Thoracic aorta (tissue), 2 donors: ENCODE measurements around the gene GAB2. TPM values are rescaled to one million over a fixed set of nuclear protein-coding genes. Genes with fewer than 3 reads are reported as not detected.

Source experiments
- ATAC-seq: fragments of 150-250 bp; one replicate; pipeline ENCODE4 v1.8.0; 2017; ENCODE audit warnings: low read depth; ENCODE audit not compliant: insufficient number of reproducible peaks, low FRiP score
- DNase-seq: peaks from one replicate; pipeline ENCODE4 v3.0.0-alpha.2; 2020; ENCODE audit warnings: low spot score
- H3K27ac ChIP-seq, 2 donors: fragments of 200-600 bp; sonication (generic); 1 replicate in 1 of 2; 2 replicates in 1 of 2; pipeline ENCODE4 v1.5.1; 2016; ENCODE audit warnings: mild to moderate bottlenecking in 2 of 2, moderate library complexity in 2 of 2
- H3K27me3 ChIP-seq: fragments of 200-600 bp; sonication (generic); replicated peaks from 2 replicates; pipeline ENCODE4 v1.6.0; 2016; ENCODE audit warnings: mild to moderate bottlenecking; ENCODE audit not compliant: insufficient read depth
- H3K36me3 ChIP-seq: fragments of 200-600 bp; sonication (generic); one replicate; pipeline ENCODE4 v1.5.1; 2016
- H3K4me1 ChIP-seq, 2 donors: fragments of 200-600 bp; sonication (generic); 1 replicate in 1 of 2; 2 replicates in 1 of 2; pipeline versions ENCODE4 v1.5.1 to v1.6.0; 2016; ENCODE audit warnings: low read depth in 2 of 2, mild to moderate bottlenecking in 1 of 2; ENCODE audit not compliant: control insufficient read depth in 1 of 2
- H3K4me3 ChIP-seq: fragments of 200-600 bp; sonication (generic); 2 replicates; pipeline ENCODE4 v1.5.1; 2016; ENCODE audit warnings: mild to moderate bottlenecking
- H3K9me3 ChIP-seq: fragments of 200-600 bp; sonication (generic); 2 replicates; pipeline ENCODE4 v1.5.1; 2016
- CTCF ChIP-seq: fragments of 200-600 bp; sonication (generic); IDR thresholded peaks from one replicate; pipeline ENCODE4 v1.5.1; 2019; ENCODE audit warnings: antibody characterized with exemption
- total RNA-seq, 2 donors: library from RNA; depleted of rRNA; stranded (reverse); fragments of >200 nt; gene quantifications; one replicate each; pipeline versions ENCODE4 v1.1.0 to v1.2.3, GENCODE V29; 2016

GAB2 gene
- total RNA-seq, 2 donors from 2014 or later, result 65.4 to 91.5 TPM

GRCh38 chr11:78423241-78423640 is 5.6 kb upstream of the GAB2 start:
- DNase-seq (no peak), ATAC-seq (no peak)
- Histone ChIP-seq H3K4me3 (no peak overlapping the region), H3K9me3 (no peaks in the 10 kb centered on the region), H3K36me3 (no peaks in the 10 kb centered on the region), H3K27ac (no peak overlapping the region), H3K27me3 (no peaks in the 10 kb centered on the region), H3K4me1 (peaks cover 23 to 45% of the 10 kb centered on the region in 2 donors)
- no peak for TF ChIP-seq CTCF

- no peaks in the 10 kb centered on the region for H3K9me3 ChIP-seq
- H3K4me1 ChIP-seq, result peaks cover 23 to 47% of the 10 kb centered on the region in 2 donors
- peak overlapping the region; percentile 92 for H3K4me3 ChIP-seq
- no peaks in the 10 kb centered on the region for H3K36me3 ChIP-seq
- DNase-seq, result peak; percentile 73
- TF ChIP-seq CTCF, result no peak
- no peaks in the 10 kb centered on the region for H3K27me3 ChIP-seq
- H3K27ac ChIP-seq, result peak overlapping the region; percentile 90
- ATAC-seq, result no peak
These were observed 3.2 kb upstream of the GAB2 start for GRCh38 chr11:78420796-78421209.

GRCh38 chr11:78420255-78420764 is 2.7 kb upstream of the GAB2 start:
- H3K4me3 ChIP-seq, result peak overlapping the region; percentile 92
- DNase-seq, result no peak
- H3K9me3 ChIP-seq, result no peaks in the 10 kb centered on the region
- peaks cover 18 to 47% of the 10 kb centered on the region in 2 donors for H3K4me1 ChIP-seq
- no peak for ATAC-seq
- H3K27ac ChIP-seq, result peak overlapping the region; percentile 90
- TF ChIP-seq CTCF, result peak; percentile 68
- H3K36me3 ChIP-seq, result no peaks in the 10 kb centered on the region
- no peaks in the 10 kb centered on the region for H3K27me3 ChIP-seq

GRCh38 chr11:78419327-78419726 is 1.7 kb upstream of the GAB2 start:
- Histone ChIP-seq H3K36me3 (no peaks in the 10 kb centered on the region), H3K4me3 (peak overlapping the region; percentile 92), H3K27me3 (no peaks in the 10 kb centered on the region), H3K27ac (peak overlapping the region; percentile 90), H3K9me3 (no peaks in the 10 kb centered on the region), H3K4me1 (peaks cover 13 to 50% of the 10 kb centered on the region in 2 donors)
- DNase-seq (no peak), ATAC-seq (peak; percentile 69)
- TF ChIP-seq CTCF, result no peak

- peaks cover 13 to 53% of the 10 kb centered on the region in 2 donors for H3K4me1 ChIP-seq
- no peaks in the 10 kb centered on the region for H3K27me3 ChIP-seq
- peak overlapping the region; percentile 90 for H3K27ac ChIP-seq
- DNase-seq, result no peak
- H3K4me3 ChIP-seq, result peak overlapping the region; percentile 92
- no peak for ATAC-seq
- TF ChIP-seq CTCF, result no peak
- no peaks in the 10 kb centered on the region for H3K36me3 ChIP-seq
- no peaks in the 10 kb centered on the region for H3K9me3 ChIP-seq
These were observed 1.1 kb upstream of the GAB2 start for GRCh38 chr11:78418584-78419211.
